GM18499 (cell line): ENCODE measurements around the gene MS4A10.

Source experiments
- ATAC-seq: cut with Tn5 transposase; IDR thresholded peaks from one replicate; pipeline ENCODE4 v1.9.1; 2021; ENCODE audit warnings: moderate number of reproducible peaks; ENCODE audit not compliant: insufficient read depth, unreplicated experiment

The MS4A10 gene

GRCh38 chr11:60783911-60784310 lies 1.2 kb upstream of the MS4A10 start:
- no peak for ATAC-seq

- ATAC-seq, result no peak
Observed at GRCh38 chr11:60785806-60786361, 751 bp downstream of the MS4A10 start.

GRCh38 chr11:60786811-60787567 lies 1.9 kb downstream of the MS4A10 start:
- ATAC-seq, result no peak

GRCh38 chr11:60788401-60789125 lies 3.4 kb downstream of the MS4A10 start:
- no peak for ATAC-seq

- no peak for ATAC-seq
Observed at GRCh38 chr11:60790726-60791125, 5.6 kb downstream of the MS4A10 start.

- no peak for ATAC-seq
Observed at GRCh38 chr11:60791153-60791933, 6.2 kb downstream of the MS4A10 start.

GRCh38 chr11:60792521-60792920 lies 7.4 kb downstream of the MS4A10 start:
- no peak for ATAC-seq

GRCh38 chr11:60795291-60795690 lies 10.2 kb downstream of the MS4A10 start:
- ATAC-seq, result no peak

- no peak for ATAC-seq
Observed at GRCh38 chr11:60797846-60798630, 12.9 kb downstream of the MS4A10 start.

- ATAC-seq, result no peak
Observed at GRCh38 chr11:60798631-60799030, 13.5 kb downstream of the MS4A10 start.

GRCh38 chr11:60801194-60801593 lies 16.1 kb downstream of the MS4A10 start:
- ATAC-seq, result no peak

- no peak for ATAC-seq
Observed at GRCh38 chr11:60803273-60803936, 18.3 kb downstream of the MS4A10 start.

- no peak for ATAC-seq
Observed at GRCh38 chr11:60809249-60809648, 24.1 kb downstream of the MS4A10 start.

- no peak for ATAC-seq
Observed at GRCh38 chr11:60809691-60810090, 24.6 kb downstream of the MS4A10 start.

- ATAC-seq, result no peak
Observed at GRCh38 chr11:60810151-60810550, 25.0 kb downstream of the MS4A10 start.

GRCh38 chr11:60810569-60810968 lies 25.4 kb downstream of the MS4A10 start:
- ATAC-seq, result no peak

- ATAC-seq, result no peak
Observed at GRCh38 chr11:60813324-60813723, 28.2 kb downstream of the MS4A10 start.

GRCh38 chr11:60814112-60814511 lies 29.0 kb downstream of the MS4A10 start:
- ATAC-seq, result no peak

- no peak for ATAC-seq
Observed at GRCh38 chr11:60816590-60817157, 31.5 kb downstream of the MS4A10 start.
